Keratinocyte (primary cell): ENCODE measurements around the gene CLCN2. TPM values are rescaled to one million over a fixed set of nuclear protein-coding genes. Genes with fewer than 3 reads are reported as not detected.

Source experiments
- DNase-seq: peaks from one replicate; pipeline ENCODE4 v3.0.0-alpha.2; 2011; ENCODE audit warnings: low read depth, missing footprints, low spot score
- FAIRE-seq: peaks from 2 replicates; lab custom pipeline; 2011; peaks lifted over from hg19 to GRCh38; lab: Jason Lieb, UNC
- H2AFZ ChIP-seq: 2 replicates; pipeline ENCODE4 v1.6.0; 2012; ENCODE audit warnings: low read length, control low read depth, inconsistent platforms; ENCODE audit not compliant: control insufficient read depth
- H3K27ac ChIP-seq: 2 replicates; pipeline ENCODE4 v1.5.1; 2011; ENCODE audit warnings: low read length; ENCODE audit not compliant: control insufficient read depth, insufficient read depth
- H3K27me3 ChIP-seq: 3 replicates; pipeline ENCODE4 v1.6.0; 2011; ENCODE audit warnings: low read length; ENCODE audit not compliant: control insufficient read depth, insufficient read depth; ENCODE audit errors: extremely low read depth
- H3K36me3 ChIP-seq, 2 experiments: 2 replicates in 1 of 2; 3 replicates in 1 of 2; pipeline ENCODE4 v1.5.1; 2011; ENCODE audit warnings: low read length in 2 of 2, mild to moderate bottlenecking in 1 of 2; ENCODE audit not compliant: control insufficient read depth in 2 of 2, insufficient read depth in 2 of 2; ENCODE audit errors: extremely low read depth in 1 of 2
- H3K4me1 ChIP-seq: 3 replicates; pipeline ENCODE4 v1.5.1; 2011; ENCODE audit warnings: low read length; ENCODE audit not compliant: control insufficient read depth, insufficient read depth; ENCODE audit errors: extremely low read depth
- H3K4me2 ChIP-seq: 3 replicates; pipeline ENCODE4 v1.6.0; 2011; ENCODE audit warnings: low read depth, low read length; ENCODE audit not compliant: control insufficient read depth, insufficient read depth; ENCODE audit errors: extremely low read depth
- H3K4me3 ChIP-seq, 3 experiments: fragments of 200-600 bp in 1 of 3; sonication (generic) in 1 of 3; 2 replicates in 2 of 3; 3 replicates in 1 of 3; pipeline ENCODE4 v1.5.1; 2011 to 2016; ENCODE audit warnings: low read length in 3 of 3, mild to moderate bottlenecking in 3 of 3, control low read depth in 2 of 3, inconsistent platforms in 1 of 3, low read depth in 1 of 3, mixed read lengths in 1 of 3, mixed run types in 1 of 3, moderate library complexity in 1 of 3; ENCODE audit not compliant: control insufficient read depth in 2 of 3, insufficient read depth in 2 of 3; ENCODE audit errors: extremely low read depth in 1 of 3
- H3K79me2 ChIP-seq: 2 replicates; pipeline ENCODE4 v1.6.0; 2012; ENCODE audit warnings: low read length; ENCODE audit not compliant: control insufficient read depth, insufficient read depth
- H3K9ac ChIP-seq: 3 replicates; pipeline ENCODE4 v1.6.0; 2011; ENCODE audit warnings: low read length; ENCODE audit not compliant: control insufficient read depth, insufficient read depth; ENCODE audit errors: extremely low read depth
- H3K9me1 ChIP-seq: 3 replicates; pipeline ENCODE4 v1.6.0; 2011; ENCODE audit warnings: low read length; ENCODE audit not compliant: control insufficient read depth, insufficient read depth; ENCODE audit errors: extremely low read depth
- H3K9me3 ChIP-seq: 2 replicates; pipeline ENCODE4 v1.5.1; 2012; ENCODE audit warnings: low read depth, low read length; ENCODE audit not compliant: control insufficient read depth
- H4K20me1 ChIP-seq: 3 replicates; pipeline ENCODE4 v1.6.0; 2011; ENCODE audit warnings: low read length; ENCODE audit not compliant: control insufficient read depth, insufficient read depth; ENCODE audit errors: extremely low read depth
- EZH2 ChIP-seq: IDR thresholded peaks from one replicate; pipeline ENCODE4 v1.6.1; 2012; ENCODE audit warnings: inconsistent platforms, mild to moderate bottlenecking, low read length, moderate library complexity
- dilution Hi-C: fragments of 300-500 bp; cut with MboI; formaldehyde crosslinking; loops from one replicate; pipeline ENCODE4 v1.7.0; 2020; ENCODE audit warnings: low sequenced_read_pairs; ENCODE audit not compliant: extremely low pct_ligation_motif_present
- polyA plus RNA-seq, 5 experiments: library from polyadenylated mRNA; depleted of rRNA in 3 of 5; stranded (reverse) in 3 of 5; stranded (forward) in 1 of 5; unstranded in 1 of 5; fragments of >200 nt; gene quantifications; 1 replicate in 1 of 5; 2 replicates in 3 of 5; 3 replicates in 1 of 5; pipeline versions ENCODE4 v1.2.1 to v1.2.3, GENCODE V29; 2011 to 2012; ENCODE audit warnings: missing spikeins in 2 of 5, low read depth in 1 of 5, low replicate concordance in 1 of 5
- TF ChIP-seq, protein P1 (sequence below), 3 experiments: IDR thresholded peaks in 1 of 3; conservative IDR thresholded peaks in 1 of 3; optimal IDR thresholded peaks in 1 of 3; 2 replicates in 2 of 3; 3 replicates in 1 of 3; pipeline versions ENCODE3 to v1.5.1; 2011; ENCODE audit warnings: low read length in 3 of 3, mild to moderate bottlenecking in 3 of 3, moderate library complexity in 2 of 3, control low read depth in 1 of 3, inconsistent platforms in 1 of 3; ENCODE audit not compliant: insufficient read depth in 2 of 3; ENCODE audit errors: extremely low read depth in 1 of 3

CLCN2 gene
- polyA plus RNA-seq, 1 donor (not counting 4 experiments of a cell fraction or from before 2014, with no cell fraction given), result 3.1 TPM

DNA sequence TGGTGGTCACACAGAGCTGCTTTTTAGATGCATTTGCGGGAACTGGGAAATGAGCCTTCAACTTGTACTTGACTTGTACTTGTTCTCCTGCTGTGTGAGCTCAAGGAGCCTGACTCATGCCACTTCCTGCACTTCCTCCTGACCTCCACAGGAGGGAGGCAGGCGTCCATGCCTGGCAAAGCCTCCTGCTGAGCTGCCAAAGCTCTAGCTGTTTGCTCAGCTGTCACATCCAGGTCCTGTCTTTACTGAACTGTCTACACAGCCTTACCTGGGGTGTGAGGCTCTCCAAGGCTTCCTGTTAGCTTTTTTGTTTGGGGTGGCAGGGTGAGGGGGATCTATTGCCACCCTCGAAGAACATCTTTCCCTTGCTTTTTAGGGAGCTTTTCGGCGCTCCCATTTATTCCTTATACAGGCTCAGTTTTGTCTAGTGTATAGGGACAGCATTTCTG is 10.2 kb upstream of the CLCN2 start:
- DNase-seq, result peak; percentile 60
- no peak overlapping the region for H2AFZ ChIP-seq
- no peaks in the 10 kb centered on the region for H3K9me3 ChIP-seq

DNA sequence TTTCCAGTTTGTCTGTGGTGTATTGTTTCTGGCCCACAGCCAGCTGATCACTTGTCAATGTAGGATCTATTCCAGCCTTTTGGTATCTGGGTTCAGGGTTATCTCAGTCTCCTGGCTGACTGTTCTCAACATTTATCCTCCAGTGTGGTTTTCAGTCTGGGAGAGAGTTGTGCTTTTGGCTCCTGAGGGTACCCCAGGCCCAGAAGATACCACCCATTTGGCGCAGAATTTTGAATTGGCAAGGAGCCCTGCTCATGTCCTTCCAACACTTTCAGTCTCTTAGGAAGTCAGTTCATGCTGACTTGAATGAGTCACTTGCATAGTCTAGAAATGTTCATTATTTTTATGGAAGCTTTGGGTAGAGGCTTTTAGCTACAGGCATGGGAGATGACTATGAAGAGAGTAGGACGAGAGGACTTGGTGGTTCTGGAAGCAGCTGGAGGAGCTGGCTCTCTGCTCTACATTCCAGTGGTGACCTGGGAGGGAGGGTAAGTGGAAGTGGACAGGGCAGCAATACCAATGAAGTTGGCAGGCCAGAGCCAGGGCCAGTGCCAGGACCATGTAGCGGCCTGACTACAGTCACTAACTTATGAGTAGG is 7.3 kb upstream of the CLCN2 start:
- H3K79me2 ChIP-seq, result peaks cover 18% of the 10 kb centered on the region
- H3K9me1 ChIP-seq, result no peaks in the 10 kb centered on the region
- H3K9ac ChIP-seq, result no peak overlapping the region
- FAIRE-seq (no peak), DNase-seq (no peak)
- TF ChIP-seq, protein P1, sequence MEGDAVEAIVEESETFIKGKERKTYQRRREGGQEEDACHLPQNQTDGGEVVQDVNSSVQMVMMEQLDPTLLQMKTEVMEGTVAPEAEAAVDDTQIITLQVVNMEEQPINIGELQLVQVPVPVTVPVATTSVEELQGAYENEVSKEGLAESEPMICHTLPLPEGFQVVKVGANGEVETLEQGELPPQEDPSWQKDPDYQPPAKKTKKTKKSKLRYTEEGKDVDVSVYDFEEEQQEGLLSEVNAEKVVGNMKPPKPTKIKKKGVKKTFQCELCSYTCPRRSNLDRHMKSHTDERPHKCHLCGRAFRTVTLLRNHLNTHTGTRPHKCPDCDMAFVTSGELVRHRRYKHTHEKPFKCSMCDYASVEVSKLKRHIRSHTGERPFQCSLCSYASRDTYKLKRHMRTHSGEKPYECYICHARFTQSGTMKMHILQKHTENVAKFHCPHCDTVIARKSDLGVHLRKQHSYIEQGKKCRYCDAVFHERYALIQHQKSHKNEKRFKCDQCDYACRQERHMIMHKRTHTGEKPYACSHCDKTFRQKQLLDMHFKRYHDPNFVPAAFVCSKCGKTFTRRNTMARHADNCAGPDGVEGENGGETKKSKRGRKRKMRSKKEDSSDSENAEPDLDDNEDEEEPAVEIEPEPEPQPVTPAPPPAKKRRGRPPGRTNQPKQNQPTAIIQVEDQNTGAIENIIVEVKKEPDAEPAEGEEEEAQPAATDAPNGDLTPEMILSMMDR (optimal IDR thresholded peaks at IDR 0.05 in 1 of 3, IDR thresholded peaks at IDR 0.05 in 1 of 3, conservative IDR thresholded peaks at IDR 0.05 in 1 of 3; ENCODE audit: extremely low read depth in 1 of 3, insufficient read depth in 2 of 3, low read length in 3 of 3), result no peak
- TF ChIP-seq EZH2, result no peak
- H3K4me3 ChIP-seq, result no peak overlapping the region
- H3K27me3 ChIP-seq, result no peaks in the 10 kb centered on the region
- H3K27ac ChIP-seq, result no peak overlapping the region
- H3K4me2 ChIP-seq, result no peak overlapping the region
- peaks cover 25% of the 10 kb centered on the region in 2 experiments for H3K36me3 ChIP-seq
- H2AFZ ChIP-seq, result no peak overlapping the region
- no peaks in the 10 kb centered on the region for H4K20me1 ChIP-seq
- dilution Hi-C loops, result no loop called here
- no peaks in the 10 kb centered on the region for H3K9me3 ChIP-seq
- H3K4me1 ChIP-seq, result peaks cover 13% of the 10 kb centered on the region

More for the DNA sequence above, 10.2 kb upstream of the CLCN2 start:
- Histone ChIP-seq H3K9me1 (no peaks in the 10 kb centered on the region), H3K79me2 (peaks cover 3% of the 10 kb centered on the region), H3K36me3 (peaks cover 13 to 18% of the 10 kb centered on the region in 2 experiments), H3K4me1 (peaks cover 3% of the 10 kb centered on the region), H4K20me1 (no peaks in the 10 kb centered on the region), H3K4me2 (no peak overlapping the region), H3K9ac (no peak overlapping the region), H3K27ac (no peak overlapping the region), H3K4me3 (no peak overlapping the region), H3K27me3 (peaks cover 20% of the 10 kb centered on the region)
- TF ChIP-seq, protein P1 (optimal IDR thresholded peaks at IDR 0.05 in 1 of 3, IDR thresholded peaks at IDR 0.05 in 1 of 3, conservative IDR thresholded peaks at IDR 0.05 in 1 of 3; ENCODE audit: extremely low read depth in 1 of 3, insufficient read depth in 2 of 3, low read length in 3 of 3), result peak; percentile 96 to 99 (median 98)
- no peak for TF ChIP-seq EZH2
- peak; percentile 68 for FAIRE-seq
- dilution Hi-C loops, result no loop called here
